HG02981 (cell line): Measurements from ENCODE around the gene MAN2B2.

Experiments
- ATAC-seq: cut with Tn5 transposase; IDR thresholded peaks from one replicate; pipeline ENCODE4 v1.9.1; 2021; ENCODE audit warnings: mild to moderate bottlenecking, moderate library complexity; ENCODE audit not compliant: unreplicated experiment

Gene MAN2B2

GRCh38 chr4:6546091-6546490, 28.9 kb upstream of the MAN2B2 start:
- no peak for ATAC-seq

- ATAC-seq, result no peak
Observed at GRCh38 chr4:6546681-6547447, 28.1 kb upstream of the MAN2B2 start.

GRCh38 chr4:6548201-6548881, 26.6 kb upstream of the MAN2B2 start:
- ATAC-seq, result no peak

- no peak for ATAC-seq
Observed at GRCh38 chr4:6548882-6549230, 26.1 kb upstream of the MAN2B2 start.

- no peak for ATAC-seq
Observed at GRCh38 chr4:6549445-6549844, 25.5 kb upstream of the MAN2B2 start.

- ATAC-seq, result no peak
Observed at GRCh38 chr4:6549890-6550620, 24.9 kb upstream of the MAN2B2 start.

GRCh38 chr4:6550821-6551220, 24.2 kb upstream of the MAN2B2 start:
- ATAC-seq, result no peak

- ATAC-seq, result no peak
Observed at GRCh38 chr4:6551660-6552059, 23.3 kb upstream of the MAN2B2 start.

GRCh38 chr4:6555519-6555918, 19.5 kb upstream of the MAN2B2 start:
- no peak for ATAC-seq

GRCh38 chr4:6556263-6556662, 18.7 kb upstream of the MAN2B2 start:
- ATAC-seq, result no peak

- no peak for ATAC-seq
Observed at GRCh38 chr4:6557185-6557584, 17.8 kb upstream of the MAN2B2 start.

- no peak for ATAC-seq
Observed at GRCh38 chr4:6557856-6558255, 17.1 kb upstream of the MAN2B2 start.

GRCh38 chr4:6560416-6561172, 14.4 kb upstream of the MAN2B2 start:
- ATAC-seq, result no peak

GRCh38 chr4:6561173-6561516, 13.8 kb upstream of the MAN2B2 start:
- no peak for ATAC-seq

GRCh38 chr4:6561706-6562371, 13.2 kb upstream of the MAN2B2 start:
- ATAC-seq, result no peak

GRCh38 chr4:6562931-6563901, 11.8 kb upstream of the MAN2B2 start:
- ATAC-seq, result no peak

- ATAC-seq, result no peak
Observed at GRCh38 chr4:6563935-6564645, 10.9 kb upstream of the MAN2B2 start.

GRCh38 chr4:6565691-6566390, 9.1 kb upstream of the MAN2B2 start:
- ATAC-seq, result no peak
